Ectodermal cell (in vitro differentiated cells): ENCODE measurements around the gene ASF1B.

Experiments used
- H3K27ac ChIP-seq: 2 replicates; pipeline ENCODE4 v1.7.0; 2013; ENCODE audit warnings: mild to moderate bottlenecking, low read depth, low read length; ENCODE audit not compliant: insufficient read depth, poor library complexity, severe bottlenecking
- H3K27me3 ChIP-seq: 2 replicates; pipeline ENCODE4 v1.7.0; 2013; ENCODE audit warnings: mild to moderate bottlenecking, low read length; ENCODE audit not compliant: insufficient read depth, control insufficient read depth, poor library complexity, severe bottlenecking
- H3K36me3 ChIP-seq: one replicate; pipeline ENCODE4 v1.7.0; 2013; ENCODE audit warnings: low read length; ENCODE audit not compliant: control insufficient read depth, insufficient read depth
- H3K4me1 ChIP-seq: one replicate; pipeline ENCODE4 v1.7.0; 2013; ENCODE audit warnings: low read length; ENCODE audit not compliant: control insufficient read depth, insufficient read depth
- H3K4me3 ChIP-seq: 2 replicates; pipeline ENCODE4 v1.7.0; 2013; ENCODE audit warnings: low read depth, low read length, control low read depth; ENCODE audit not compliant: insufficient read depth
- H3K9me3 ChIP-seq: 2 replicates; pipeline ENCODE4 v1.7.0; 2013; ENCODE audit warnings: mild to moderate bottlenecking, low read length, moderate library complexity; ENCODE audit not compliant: control insufficient read depth
- WGBS, 2 experiments: methylation state at CpG; one replicate each; pipeline ENCODE4 v1.1.7; 2013; ENCODE audit warnings: missing lambda C conversion rate in 2 of 2; 5-methylcytosine and 5-hydroxymethylcytosine counted together

Gene ASF1B

GRCh38 chr19:14097532-14098151 is 38.7 kb downstream of the ASF1B start:
- Histone ChIP-seq H3K4me1 (no peaks in the 10 kb centered on the region), H3K36me3 (peaks cover 6% of the 10 kb centered on the region), H3K4me3 (no peak overlapping the region), H3K9me3 (peaks cover 3% of the 10 kb centered on the region), H3K27me3 (no peaks in the 10 kb centered on the region), H3K27ac (no peak overlapping the region)
- WGBS, 2 experiments = 88 to 89% methylated on average over 21 of the region's 21 CpGs

- 93 to 95% methylated on average over 11 of the region's 11 CpGs for WGBS, 2 experiments
- H3K27me3 ChIP-seq = no peaks in the 10 kb centered on the region
- H3K4me3 ChIP-seq = no peak overlapping the region
- peaks cover 3% of the 10 kb centered on the region for H3K9me3 ChIP-seq
- H3K4me1 ChIP-seq = peaks cover 10% of the 10 kb centered on the region
- H3K27ac ChIP-seq = no peak overlapping the region
- H3K36me3 ChIP-seq = peaks cover 6% of the 10 kb centered on the region
Measured at GRCh38 chr19:14096272-14096992, 40.0 kb downstream of the ASF1B start.

GRCh38 chr19:14094854-14095253 is 41.5 kb downstream of the ASF1B start:
- no peaks in the 10 kb centered on the region for H3K27me3 ChIP-seq
- H3K4me1 ChIP-seq = peaks cover 10% of the 10 kb centered on the region
- H3K4me3 ChIP-seq = no peak overlapping the region
- H3K27ac ChIP-seq = no peak overlapping the region
- WGBS, 2 experiments = 94 to 95% methylated on average over 7 of the region's 7 CpGs
- peaks cover 3% of the 10 kb centered on the region for H3K9me3 ChIP-seq
- peaks cover 6% of the 10 kb centered on the region for H3K36me3 ChIP-seq

DNA sequence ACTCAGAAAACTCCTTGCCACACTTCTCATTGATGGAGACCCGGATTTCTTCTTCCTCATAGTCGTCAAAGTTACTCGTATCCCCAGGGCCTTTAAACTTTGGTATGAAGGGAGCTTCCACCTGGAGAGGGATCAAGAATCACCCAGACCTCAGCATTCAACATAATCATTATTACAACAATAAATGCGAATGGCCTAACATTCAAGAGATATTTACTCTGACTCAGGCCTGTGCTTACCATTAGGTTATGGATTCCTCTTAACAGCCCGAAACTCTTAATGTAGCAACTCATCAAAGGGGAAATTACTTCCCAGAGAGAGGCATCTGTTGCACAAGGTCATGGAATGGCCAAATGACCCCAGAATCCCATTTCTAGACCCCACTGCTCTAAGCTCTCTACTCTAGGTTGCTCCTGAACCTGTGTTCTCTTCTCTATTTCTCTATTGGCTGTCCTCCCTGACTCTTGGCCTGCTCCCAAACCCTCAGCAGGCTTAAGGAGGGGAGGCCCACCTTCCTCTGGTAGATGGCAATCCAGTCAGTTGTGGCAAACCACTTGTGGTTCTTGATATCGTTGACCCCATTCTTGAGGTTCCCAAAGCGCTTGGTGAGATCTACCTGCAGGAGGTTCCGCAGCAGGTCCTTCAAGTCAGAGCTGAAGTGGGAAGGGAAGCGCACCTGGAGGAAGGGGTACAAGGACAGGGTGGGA is 43.1 kb downstream of the ASF1B start:
- H3K4me1 ChIP-seq = peaks cover 10% of the 10 kb centered on the region
- no peak overlapping the region for H3K4me3 ChIP-seq
- peaks cover 7% of the 10 kb centered on the region for H3K27me3 ChIP-seq
- H3K9me3 ChIP-seq = peaks cover 3% of the 10 kb centered on the region
- peaks cover 11% of the 10 kb centered on the region for H3K36me3 ChIP-seq
- 94 to 95% methylated on average over 9 of the region's 9 CpGs for WGBS, 2 experiments
- no peak overlapping the region for H3K27ac ChIP-seq

DNA sequence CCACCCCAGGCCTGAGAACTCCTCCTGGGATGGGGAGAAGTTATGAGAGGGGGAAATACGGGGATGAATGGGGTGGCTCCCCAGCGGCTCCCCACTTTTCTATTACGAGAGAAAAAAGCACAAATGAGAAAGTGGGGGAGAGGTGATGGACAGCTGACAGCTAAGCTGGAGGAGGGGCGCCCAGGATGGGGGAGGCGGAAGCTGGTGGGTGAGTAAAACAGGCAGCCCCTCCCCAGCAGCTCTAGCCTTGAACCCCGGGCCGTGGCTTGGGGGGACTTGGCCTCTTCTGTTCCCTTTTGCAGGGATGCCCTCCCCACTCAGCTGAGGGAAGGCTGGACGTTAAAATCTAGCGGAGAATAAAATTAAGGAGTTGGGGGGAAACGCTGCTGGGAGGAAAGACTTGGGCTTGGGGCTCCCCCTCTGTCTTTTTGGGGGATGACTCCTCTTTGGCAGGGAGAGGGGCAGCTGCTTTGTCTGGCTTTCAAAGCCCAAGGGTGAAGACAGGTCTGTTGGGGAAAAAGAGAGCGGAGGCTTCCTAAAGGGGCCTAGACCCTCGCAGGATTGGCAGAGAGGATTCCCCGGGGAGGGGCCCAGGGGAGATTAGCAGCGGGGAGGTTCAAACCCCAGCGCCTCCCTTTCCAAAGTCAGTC is 44.5 kb downstream of the ASF1B start:
- no peak overlapping the region for H3K27ac ChIP-seq
- H3K36me3 ChIP-seq = peaks cover 20% of the 10 kb centered on the region
- H3K27me3 ChIP-seq = peaks cover 7% of the 10 kb centered on the region
- H3K9me3 ChIP-seq = peaks cover 3% of the 10 kb centered on the region
- H3K4me3 ChIP-seq = peak overlapping the region; percentile 56
- WGBS, 2 experiments = 14 to 17% methylated on average over 15 of the region's 15 CpGs
- H3K4me1 ChIP-seq = peaks cover 10% of the 10 kb centered on the region

DNA sequence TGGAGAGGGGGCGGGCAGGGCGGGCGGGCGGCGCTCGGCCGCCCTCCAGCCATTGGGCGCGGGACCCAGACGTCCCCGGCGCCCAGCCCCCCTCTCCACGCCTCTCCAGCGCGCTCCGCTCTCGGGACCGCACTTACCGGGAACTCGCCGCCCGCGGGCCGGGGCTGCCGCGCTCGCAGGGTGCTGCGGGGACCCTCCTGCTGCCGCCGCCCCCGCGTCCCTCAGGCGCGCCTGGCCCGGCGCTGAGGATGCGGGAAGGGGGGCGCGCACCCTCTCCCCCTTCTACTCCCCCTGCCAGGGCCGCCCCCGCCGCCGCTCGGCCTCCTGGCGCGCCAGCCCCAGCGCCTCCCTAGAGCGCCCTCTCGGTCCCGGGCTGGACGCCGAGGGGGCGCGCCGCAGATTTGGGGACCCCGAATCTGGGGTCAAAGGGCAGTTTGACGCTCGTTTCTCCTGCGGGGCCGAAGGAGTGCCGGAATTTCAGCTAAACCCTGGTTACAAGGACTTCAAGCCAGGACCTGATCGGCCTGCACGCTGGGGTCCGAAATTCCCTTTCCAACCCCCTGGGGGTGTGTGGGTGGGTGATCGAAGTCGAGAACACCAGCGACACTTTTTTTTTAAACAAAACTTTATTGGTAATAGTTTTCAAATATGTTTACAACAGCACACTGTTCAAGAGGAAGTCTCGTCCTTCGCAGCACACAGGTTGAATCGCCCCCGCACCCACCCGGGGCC is 45.1 kb downstream of the ASF1B start:
- peak overlapping the region; percentile 56 for H3K4me3 ChIP-seq
- H3K27me3 ChIP-seq = peaks cover 9% of the 10 kb centered on the region
- 0 to 1% methylated on average over 68 to 71 of the region's 72 CpGs for WGBS, 2 experiments
- peak overlapping the region; percentile 55 for H3K27ac ChIP-seq
- H3K9me3 ChIP-seq = peaks cover 3% of the 10 kb centered on the region
- peaks cover 14% of the 10 kb centered on the region for H3K36me3 ChIP-seq
- peaks cover 10% of the 10 kb centered on the region for H3K4me1 ChIP-seq

- Histone ChIP-seq H3K9me3 (peaks cover 3% of the 10 kb centered on the region), H3K4me3 (peak within 1 kb of the TSS; percentile 56), H3K27me3 (peaks cover 15% of the 10 kb centered on the region), H3K27ac (peak within 1 kb of the TSS; percentile 69), H3K36me3 (peaks cover 14% of the 10 kb centered on the region), H3K4me1 (peaks cover 10% of the 10 kb centered on the region)
- 0% methylated on average over 14 to 32 of the region's 65 CpGs for WGBS, 2 experiments
Measured at GRCh38 chr19:14090509-14091080, 45.8 kb downstream of the ASF1B start, which contains the start of gene SAMD1. Gene SAMD1, minus strand, starts transcription at chr19:14090751.

DNA sequence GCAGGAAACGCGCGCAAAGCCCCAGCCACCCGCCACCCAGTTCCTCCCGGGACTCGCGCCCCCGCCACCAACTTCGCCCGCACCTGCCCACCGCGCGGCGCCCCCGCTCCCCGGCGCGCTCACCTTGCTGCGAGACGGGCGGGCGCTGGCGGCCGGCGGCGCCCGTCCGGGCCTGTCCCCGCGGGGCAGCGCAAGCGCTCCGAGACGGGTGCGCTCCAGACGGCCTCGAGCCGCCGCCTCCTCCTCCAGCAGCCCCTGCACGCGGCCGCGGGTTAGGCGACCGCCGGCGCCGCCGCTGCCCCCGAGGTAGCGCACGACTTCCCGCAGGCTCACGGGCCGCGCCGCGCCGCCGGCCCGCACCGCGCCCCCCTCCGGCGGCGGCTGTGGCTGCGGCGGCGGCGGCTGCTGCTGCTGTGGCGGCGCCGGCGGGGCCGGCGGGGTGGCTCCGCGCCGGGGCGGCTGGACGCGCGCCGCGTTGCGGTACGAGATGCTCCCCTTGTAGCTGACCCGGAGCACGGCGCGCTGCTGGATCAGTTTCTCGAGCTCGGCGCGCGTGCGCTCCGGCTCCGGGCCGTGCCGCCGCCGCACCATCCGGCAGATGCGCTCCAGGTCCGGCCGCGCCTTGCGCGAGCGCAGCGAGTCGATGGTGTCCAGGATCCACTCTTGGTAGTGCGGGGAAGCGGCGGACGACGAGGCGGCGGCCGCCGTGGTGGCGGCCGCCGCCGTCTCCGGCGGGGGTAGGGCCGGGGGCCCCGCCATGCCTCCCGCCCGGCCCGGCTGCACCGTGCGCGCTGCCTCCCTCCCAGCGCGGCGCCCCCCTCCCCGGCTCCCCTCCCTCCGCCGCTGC is 46.5 kb downstream of the ASF1B start:
- Histone ChIP-seq H3K27me3 (peaks cover 19% of the 10 kb centered on the region), H3K27ac (peak overlapping the region; percentile 69), H3K4me3 (peak overlapping the region; percentile 53), H3K4me1 (peaks cover 10% of the 10 kb centered on the region), H3K36me3 (peaks cover 14% of the 10 kb centered on the region), H3K9me3 (peaks cover 3% of the 10 kb centered on the region)
- 0 to 1% methylated on average over 138 to 141 of the region's 142 CpGs for WGBS, 2 experiments

DNA sequence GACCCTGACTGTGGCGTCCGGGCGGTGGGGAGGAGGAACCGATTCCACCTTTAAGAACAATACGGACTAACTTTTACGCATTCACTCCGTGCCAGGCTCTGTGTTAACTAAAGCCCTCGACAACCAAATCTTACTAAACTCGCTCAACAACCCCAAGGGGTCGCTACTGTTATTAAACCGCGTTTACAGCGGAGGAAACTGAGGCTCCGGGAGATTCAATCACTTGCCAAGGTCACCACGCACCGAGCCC is 47.1 kb downstream of the ASF1B start:
- Histone ChIP-seq H3K4me3 (peak overlapping the region; percentile 36), H3K4me1 (peaks cover 10% of the 10 kb centered on the region), H3K27ac (no peak overlapping the region), H3K36me3 (peaks cover 14% of the 10 kb centered on the region), H3K27me3 (peaks cover 19% of the 10 kb centered on the region), H3K9me3 (peaks cover 3% of the 10 kb centered on the region)
- 13 to 14% methylated on average over 16 of the region's 16 CpGs for WGBS, 2 experiments
